ENCODE results near the gene EME1.
"Not testable (repeated sequence)": the region's sequence is repeated elsewhere in the genome, so short reads cannot be mapped to it uniquely, and the experiment has no call there.

The EME1 gene

GRCh38 chr17:50393700-50394099 lies 20.7 kb downstream of the EME1 start:
- no peak for DNase-seq (ENCODE audit: low read depth, low spot score)

- no peak for DNase-seq (ENCODE audit: low read depth, low spot score)
These were observed 21.7 kb downstream of the EME1 start for GRCh38 chr17:50394711-50395110.

- no peak for DNase-seq (ENCODE audit: low read depth, low spot score)
These were observed 23.5 kb downstream of the EME1 start for GRCh38 chr17:50396261-50397110.

GRCh38 chr17:50397111-50397918 lies 24.3 kb downstream of the EME1 start, which contains the start of gene LRRC59:
Gene LRRC59 (minus strand): TSS chr17:50397523. CDS start chr17:50397317, 206 bp downstream.
- peak; percentile 60 for DNase-seq (ENCODE audit: low read depth, low spot score)

DNA sequence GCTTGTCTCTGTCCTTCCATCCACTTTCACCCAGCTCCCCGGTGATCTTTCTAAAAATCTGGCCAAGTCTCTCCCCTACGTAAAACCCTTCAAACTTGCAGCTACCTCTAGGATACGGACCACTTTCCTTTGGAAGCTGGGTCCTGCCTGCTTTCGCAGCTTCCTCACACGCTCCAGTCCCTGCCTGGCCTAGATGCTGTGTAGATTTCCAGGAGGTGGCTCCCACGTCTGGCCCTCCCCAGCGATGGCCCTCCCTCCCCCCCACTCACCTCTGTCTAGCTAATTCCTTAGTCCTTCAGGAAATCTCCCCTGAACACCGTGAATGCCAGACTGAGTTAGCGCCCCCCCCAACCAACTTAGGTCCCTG lies 24.9 kb downstream of the EME1 start:
- DNase-seq (ENCODE audit: low read depth, low spot score): no peak

DNA sequence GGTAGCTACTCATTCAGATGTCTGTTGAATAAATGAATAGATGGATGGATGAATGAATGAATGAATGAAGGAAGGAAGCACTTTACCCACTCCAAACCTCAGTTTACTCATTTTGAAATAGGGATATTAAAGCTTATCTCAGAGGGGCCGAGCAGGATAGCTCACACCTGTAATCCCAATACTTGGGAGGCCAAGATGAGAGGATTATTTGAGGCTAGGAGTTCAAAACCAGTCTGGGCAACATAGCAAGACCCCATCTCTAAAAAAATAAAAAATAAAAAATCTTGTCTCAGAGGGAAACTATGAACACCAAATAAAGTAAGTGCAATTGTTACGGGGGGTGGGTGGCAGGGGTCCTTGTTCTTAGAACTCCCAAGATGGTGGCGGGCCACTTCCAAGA lies 25.6 kb downstream of the EME1 start:
- DNase-seq (ENCODE audit: low read depth, low spot score): not testable (repeated sequence)

GRCh38 chr17:50399591-50399990 lies 26.6 kb downstream of the EME1 start:
- not testable (repeated sequence) for DNase-seq (ENCODE audit: low read depth, low spot score)

- DNase-seq (ENCODE audit: low read depth, low spot score): not testable (repeated sequence)
These were observed 32.3 kb downstream of the EME1 start for GRCh38 chr17:50405351-50405750.

DNA sequence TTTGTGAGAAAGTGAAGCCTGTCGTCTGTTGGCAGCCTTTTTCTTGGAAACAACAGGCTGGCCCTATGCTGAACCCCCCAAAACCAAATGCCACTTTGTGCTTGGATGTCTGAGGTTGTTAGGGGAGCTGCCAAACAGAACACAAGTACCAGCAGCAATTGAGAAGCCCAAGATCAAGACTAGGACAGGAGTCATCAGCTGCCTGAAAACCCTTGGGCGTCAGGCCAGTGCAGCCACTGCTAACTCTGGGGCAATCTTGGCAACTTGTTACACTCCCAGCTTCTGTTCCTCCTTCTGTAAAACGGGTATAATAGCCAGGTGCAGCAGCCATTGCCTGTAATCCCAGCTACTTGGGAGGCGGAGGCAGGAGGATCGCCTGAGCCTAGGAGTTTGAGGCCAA lies 33.5 kb downstream of the EME1 start:
- no peak for DNase-seq (ENCODE audit: low read depth, low spot score)

GRCh38 chr17:50407921-50408320 lies 34.9 kb downstream of the EME1 start:
- no peak for DNase-seq (ENCODE audit: low read depth, low spot score)

DNA sequence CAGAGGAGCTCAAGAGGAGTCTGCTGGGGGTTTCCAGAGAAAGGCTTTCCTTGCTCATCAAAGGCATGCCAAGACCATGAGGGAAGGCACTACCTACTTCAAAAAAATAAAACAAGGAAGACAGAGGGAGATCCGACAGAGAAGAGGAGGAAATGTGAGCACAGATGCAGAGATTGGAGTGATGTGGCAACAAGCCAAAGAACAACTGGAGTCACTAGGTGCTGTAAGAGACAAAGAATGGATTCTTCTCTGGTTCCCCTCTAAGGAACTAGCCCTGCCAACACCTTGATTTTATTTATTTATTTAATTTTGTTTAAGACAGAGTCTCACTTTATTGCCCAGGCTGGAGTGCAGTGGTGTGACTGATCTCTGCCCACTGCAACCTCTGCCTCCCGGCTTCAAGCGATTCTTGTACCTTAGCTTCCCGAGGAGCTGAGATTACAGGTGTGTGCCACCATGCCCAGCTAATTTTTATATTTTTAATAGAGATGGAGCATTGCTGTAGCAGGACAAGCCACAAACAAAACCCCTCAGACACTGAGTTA lies 39.2 kb downstream of the EME1 start:
- DNase-seq (ENCODE audit: low read depth, low spot score): no peak

DNA sequence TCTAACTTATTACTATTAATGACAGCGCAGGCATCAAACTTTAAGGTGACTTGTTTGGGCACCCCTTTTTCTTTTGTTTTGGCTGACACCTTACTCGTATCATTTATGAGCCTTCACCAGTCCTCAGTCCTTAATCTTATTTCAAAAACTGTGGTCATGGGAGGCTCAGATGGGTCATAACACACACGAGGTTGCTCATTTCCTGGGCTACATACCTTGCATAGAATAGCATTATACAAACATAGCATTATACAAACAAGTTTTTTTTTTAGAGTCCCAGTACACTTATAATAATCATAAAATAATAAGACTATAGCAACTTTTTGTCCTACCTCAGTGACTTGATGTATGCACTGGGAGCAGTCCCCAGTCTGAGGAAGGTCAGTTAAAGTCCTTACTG lies 41.8 kb downstream of the EME1 start:
- no peak for DNase-seq (ENCODE audit: low read depth, low spot score)

GRCh38 chr17:50419577-50419976 lies 46.5 kb downstream of the EME1 start:
- not testable (repeated sequence) for DNase-seq (ENCODE audit: low read depth, low spot score)

GRCh38 chr17:50420419-50421112 lies 47.5 kb downstream of the EME1 start:
- DNase-seq (ENCODE audit: low read depth, low spot score): no peak

DNA sequence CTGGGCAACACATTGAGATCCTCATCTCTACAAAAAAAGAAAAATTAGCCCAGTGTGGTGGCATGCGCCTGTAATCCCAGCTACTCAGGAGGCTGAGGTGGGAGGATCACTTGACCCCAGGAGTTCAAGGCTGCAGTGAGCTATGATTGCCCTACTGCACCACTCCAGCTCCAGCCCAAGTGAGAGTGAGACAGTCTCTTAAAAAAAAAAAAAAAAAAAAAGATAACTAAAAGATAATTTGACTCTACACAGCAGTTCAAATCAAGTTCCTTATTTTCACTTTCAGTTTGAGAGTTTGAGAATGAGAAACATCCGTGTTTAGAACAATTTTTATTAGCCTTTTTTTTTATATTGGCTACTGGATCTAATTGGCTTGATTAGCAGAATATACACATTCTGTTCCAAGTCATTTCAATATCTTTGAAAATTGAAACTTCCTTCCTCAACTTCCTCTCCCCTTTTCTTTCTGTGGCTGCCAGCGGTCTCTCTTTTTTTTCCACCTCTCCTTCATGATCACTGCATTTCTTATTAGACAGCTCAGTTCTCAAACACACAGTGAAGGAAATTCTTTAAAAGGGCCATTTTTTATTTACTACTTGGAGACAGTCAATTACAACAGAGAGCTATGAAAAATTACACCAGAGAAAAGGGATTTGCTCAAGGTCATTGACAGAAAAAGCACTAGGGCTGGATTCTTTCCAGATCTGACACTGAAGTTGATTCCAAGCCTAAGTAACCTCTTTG lies 48.5 kb downstream of the EME1 start:
- DNase-seq (ENCODE audit: low read depth, low spot score): no peak

GRCh38 chr17:50422738-50423137 lies 49.7 kb downstream of the EME1 start:
- no peak for DNase-seq (ENCODE audit: low read depth, low spot score)

DNA sequence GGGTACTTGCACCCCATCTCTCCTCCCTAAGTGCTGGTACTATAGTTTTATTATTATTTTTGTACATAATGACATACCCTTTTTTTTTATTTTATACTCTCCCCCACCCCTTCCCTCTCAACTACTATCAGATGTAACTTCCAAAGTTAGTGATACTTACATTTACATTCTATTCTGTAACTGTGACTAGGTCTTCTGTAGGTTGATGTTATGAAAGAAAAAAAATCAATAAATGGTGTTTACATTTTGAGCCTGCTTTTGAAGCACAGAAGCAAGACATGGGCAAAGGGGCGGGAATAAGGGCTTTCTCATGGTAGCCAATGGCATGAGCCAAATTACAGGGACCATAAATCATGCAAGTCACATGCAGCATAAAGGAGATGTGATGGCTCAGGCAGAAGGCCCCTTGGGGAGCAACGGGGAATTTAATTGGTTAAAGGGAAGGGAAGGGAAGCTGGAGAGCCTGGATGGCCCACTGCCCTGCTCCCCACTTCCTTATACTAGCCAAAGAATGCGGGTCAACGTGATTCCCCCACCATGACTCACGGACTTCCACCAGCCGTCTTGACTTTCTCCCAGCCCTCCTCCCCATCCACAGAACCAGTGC lies 50.6 kb downstream of the EME1 start:
- DNase-seq (ENCODE audit: low read depth, low spot score): no peak

- DNase-seq (ENCODE audit: low read depth, low spot score): no peak
These were observed 51.4 kb downstream of the EME1 start for GRCh38 chr17:50424246-50424995.

DNA sequence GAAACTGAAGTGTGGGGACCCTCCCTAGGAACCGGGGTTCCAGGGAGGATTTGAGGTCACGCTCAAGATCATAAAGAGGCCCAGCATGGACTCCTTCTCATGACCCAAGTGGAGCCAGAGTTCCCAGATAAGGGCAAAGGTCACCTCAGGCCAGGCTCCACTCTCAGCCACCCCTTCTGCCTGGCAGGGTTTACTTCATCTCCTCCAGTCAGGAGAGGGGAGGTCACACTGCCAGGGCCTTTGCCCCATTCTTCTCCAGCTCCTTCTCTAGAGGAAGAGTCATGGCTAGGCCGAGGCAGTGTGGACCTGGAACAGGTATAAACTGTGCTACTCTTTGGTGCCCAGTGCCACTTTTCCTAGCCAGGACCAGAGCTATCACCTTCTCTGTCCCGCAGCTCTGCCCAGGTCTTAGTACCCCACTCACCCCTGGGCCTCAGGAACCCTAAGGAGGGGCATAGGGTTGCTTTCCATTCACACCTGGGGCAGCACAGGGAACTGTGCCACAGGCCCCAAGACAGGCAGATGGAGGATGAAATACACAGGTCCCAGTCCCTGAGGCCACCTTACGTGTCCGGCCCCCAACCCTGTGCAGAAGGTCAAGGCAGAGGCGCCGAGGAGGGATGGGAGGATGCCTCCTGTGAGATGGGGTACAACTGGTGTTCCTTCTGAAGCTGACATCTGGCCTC lies 52.1 kb downstream of the EME1 start:
- no peak for DNase-seq (ENCODE audit: low read depth, low spot score)

Measured in brain pericyte (primary cell).